Lung (tissue), 12 donors: ENCODE measurements around the gene SLC25A48. TPM values are rescaled to one million over a fixed set of nuclear protein-coding genes. Genes with fewer than 3 reads are reported as not detected.

ENCODE experiments used
- ATAC-seq: fragments of 200-7000 bp; cut with Tn5 transposase; one replicate; pipeline ENCODE4 v1.9.1; 2020; ENCODE audit warnings: moderate number of reproducible peaks; ENCODE audit not compliant: insufficient read depth, low FRiP score
- DNase-seq, 3 donors: peaks; one replicate each; pipeline ENCODE4 v3.0.0-alpha.2; 2013 to 2017
- H3K27ac ChIP-seq, 2 donors: one replicate each; pipeline ENCODE4 v1.5.1; 2013; ENCODE audit warnings: mild to moderate bottlenecking in 2 of 2, moderate library complexity in 2 of 2, control low read depth in 1 of 2, inconsistent platforms in 1 of 2, low read depth in 1 of 2, low read length in 1 of 2
- H3K27me3 ChIP-seq, 3 donors: one replicate each; pipeline ENCODE4 v1.5.1; 2013; ENCODE audit warnings: low read length in 2 of 3; ENCODE audit not compliant: control insufficient read depth in 3 of 3, insufficient read depth in 3 of 3
- H3K36me3 ChIP-seq, 4 donors: one replicate each; pipeline ENCODE4 v1.5.1; 2013; ENCODE audit warnings: low read length in 4 of 4, mild to moderate bottlenecking in 1 of 4, moderate library complexity in 1 of 4; ENCODE audit not compliant: control insufficient read depth in 4 of 4, insufficient read depth in 4 of 4
- H3K4me1 ChIP-seq, 5 donors: one replicate each; pipeline ENCODE4 v1.5.1; 2013; ENCODE audit warnings: low read length in 5 of 5, mild to moderate bottlenecking in 2 of 5, moderate library complexity in 1 of 5; ENCODE audit not compliant: control insufficient read depth in 5 of 5, insufficient read depth in 5 of 5
- H3K4me3 ChIP-seq: one replicate; pipeline ENCODE4 v1.5.1; 2013; ENCODE audit warnings: mild to moderate bottlenecking, control low read depth, moderate library complexity
- H3K9ac ChIP-seq, 2 donors: one replicate each; pipeline ENCODE4 v1.5.1; 2013; ENCODE audit warnings: low read length in 2 of 2, control low read depth in 1 of 2; ENCODE audit not compliant: insufficient read depth in 1 of 2
- H3K9me3 ChIP-seq, 4 donors: one replicate each; pipeline ENCODE4 v1.5.1; 2013; ENCODE audit warnings: low read length in 3 of 4, mild to moderate bottlenecking in 1 of 4, moderate library complexity in 1 of 4; ENCODE audit not compliant: control insufficient read depth in 4 of 4, insufficient read depth in 3 of 4
- CTCF ChIP-seq: IDR thresholded peaks from 2 replicates; pipeline ENCODE4 v1.5.1; 2012; ENCODE audit warnings: mild to moderate bottlenecking; ENCODE audit errors: control extremely low read depth, extremely low read depth
- WGBS, 2 donors: extraction: QIAGEN DNeasy Blood & Tissue Kit; methylation state at CpG; one replicate each; pipeline ENCODE4 v1.1.7; 2013; 5-methylcytosine and 5-hydroxymethylcytosine counted together
- polyA plus RNA-seq, 2 donors: library from polyadenylated mRNA; stranded (reverse); fragments of 200-250 nt; gene quantifications; one replicate each; pipeline ENCODE4 v1.2.1, GENCODE V29; 2013
- total RNA-seq, 2 donors: library from RNA; depleted of rRNA in 1 of 2; stranded (reverse); fragments of >200 nt in 1 of 2; gene quantifications; one replicate each; pipeline ENCODE4 v1.2.1, GENCODE V29; 2014 to 2021
- donor health status: control.
- donor health status: control.
- donor health status: Bipolar disorder and iron deficiency.
- donor health status: healthy.
- donor health status: DM: yes; HTN: yes; CAD: no.

The SLC25A48 gene
- total and polyA plus RNA-seq, 4 donors: not detected

DNA sequence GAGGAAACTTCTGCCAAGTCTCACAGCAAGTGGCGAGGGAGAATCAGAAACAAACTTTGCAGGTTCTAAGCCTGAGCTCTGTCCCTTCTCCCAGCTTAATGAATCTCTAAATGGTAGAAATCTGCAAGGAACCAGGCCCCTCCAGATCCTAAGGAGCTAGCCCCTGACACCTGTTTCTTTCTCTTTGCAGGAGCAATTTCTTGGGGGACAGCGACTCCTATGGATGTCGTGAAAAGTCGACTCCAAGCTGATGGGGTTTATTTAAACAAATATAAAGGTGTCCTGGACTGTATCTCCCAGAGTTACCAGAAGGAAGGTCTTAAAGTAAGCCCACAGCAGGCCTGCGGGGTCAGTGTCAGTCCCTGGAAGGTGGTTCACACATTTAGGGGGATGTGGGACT is 39.4 kb downstream of the SLC25A48 start:
- Histone ChIP-seq H3K27ac (no peak overlapping the region), H3K4me3 (no peak overlapping the region), H3K4me1 (peaks cover 0 to 5% (median 0%) of the 10 kb centered on the region in 5 donors), H3K36me3 (no peaks in the 10 kb centered on the region), H3K27me3 (peaks cover 0 to 3% (median 0%) of the 10 kb centered on the region in 3 donors), H3K9me3 (no peaks in the 10 kb centered on the region), H3K9ac (no peak overlapping the region)
- no peak for TF ChIP-seq CTCF
- no peak for ATAC-seq
- 79 to 82% methylated on average over 5 of the region's 5 CpGs for WGBS, 2 donors
- DNase-seq: no peak

DNA sequence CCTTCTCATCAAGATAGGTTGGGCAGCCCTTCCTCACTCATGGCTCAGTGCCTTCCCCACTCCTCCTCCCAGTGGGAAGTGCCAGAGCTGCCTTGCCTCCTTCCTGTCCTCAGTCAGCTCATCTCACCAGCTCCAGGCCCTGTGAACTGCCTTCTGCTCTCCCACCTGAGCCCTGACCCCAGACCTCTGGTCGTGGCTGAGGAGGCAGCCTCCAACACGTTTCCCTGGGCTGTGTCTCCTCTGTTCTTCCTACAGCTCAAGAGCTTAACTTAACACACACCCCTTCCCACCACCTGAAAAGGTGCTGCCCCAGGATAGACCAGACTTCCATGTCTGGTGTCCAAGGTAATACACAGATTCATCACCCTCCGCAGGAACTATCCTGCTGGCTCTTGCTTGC is 40.0 kb downstream of the SLC25A48 start:
- H3K9me3 ChIP-seq: no peaks in the 10 kb centered on the region
- H3K4me3 ChIP-seq: no peak overlapping the region
- no peak for TF ChIP-seq CTCF
- H3K9ac ChIP-seq: no peak overlapping the region
- H3K27me3 ChIP-seq: peaks cover 0 to 3% (median 0%) of the 10 kb centered on the region in 3 donors
- H3K4me1 ChIP-seq: peaks cover 0 to 5% (median 0%) of the 10 kb centered on the region in 5 donors
- WGBS, 2 donors: 70 to 76% methylated on average over 3 of the region's 3 CpGs
- no peak for DNase-seq
- H3K27ac ChIP-seq: no peak overlapping the region
- no peak for ATAC-seq
- no peaks in the 10 kb centered on the region for H3K36me3 ChIP-seq

DNA sequence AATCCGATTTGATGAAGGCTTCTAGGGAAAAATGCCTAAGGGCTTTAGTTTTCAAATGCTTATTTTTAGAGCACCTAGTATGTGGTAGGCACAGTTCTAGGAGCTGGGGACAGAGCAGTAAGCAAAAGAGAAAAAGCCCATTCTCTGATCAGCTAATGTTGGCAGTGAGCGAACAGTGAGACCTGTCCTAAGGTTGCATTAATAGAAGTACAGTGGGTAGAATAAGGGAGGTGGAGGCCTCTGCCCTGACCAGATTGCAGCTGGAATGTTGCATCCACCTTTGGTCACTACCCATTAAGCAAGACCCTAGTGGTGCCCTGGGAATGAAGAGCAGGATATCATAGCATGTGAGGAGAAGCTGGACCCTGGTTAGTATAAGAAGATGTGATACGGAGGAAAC is 41.1 kb downstream of the SLC25A48 start:
- no peaks in the 10 kb centered on the region for H3K36me3 ChIP-seq
- WGBS, 2 donors: 92 to 96% methylated on average over 3 of the region's 3 CpGs
- no peak overlapping the region for H3K9ac ChIP-seq
- TF ChIP-seq CTCF: no peak
- no peak overlapping the region for H3K4me3 ChIP-seq
- no peak overlapping the region for H3K27ac ChIP-seq
- H3K4me1 ChIP-seq: peaks cover 0 to 5% (median 0%) of the 10 kb centered on the region in 5 donors
- H3K9me3 ChIP-seq: no peaks in the 10 kb centered on the region
- peaks cover 0 to 3% (median 0%) of the 10 kb centered on the region in 3 donors for H3K27me3 ChIP-seq
- ATAC-seq: no peak
- DNase-seq: no peak

DNA sequence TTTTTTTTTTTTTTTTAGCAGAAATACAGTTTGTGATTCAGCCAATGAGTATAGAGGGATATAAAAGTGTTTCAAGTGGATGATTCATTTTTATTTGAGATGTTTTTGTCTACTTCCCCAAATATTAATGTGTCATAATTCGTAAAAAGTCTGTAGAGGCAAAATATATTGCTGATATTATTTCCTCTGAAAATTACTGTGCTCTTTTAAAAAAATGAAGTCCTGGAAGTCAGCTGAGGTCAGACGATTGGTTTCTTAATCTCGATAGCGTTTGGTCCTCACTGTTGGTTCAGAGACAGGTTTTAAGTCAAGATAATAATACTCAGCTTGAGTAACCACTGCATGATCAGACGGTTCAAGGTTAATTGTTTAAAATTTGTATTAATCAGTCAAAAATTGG is 41.7 kb downstream of the SLC25A48 start:
- Histone ChIP-seq H3K27me3 (peaks cover 0 to 3% (median 0%) of the 10 kb centered on the region in 3 donors), H3K9me3 (no peaks in the 10 kb centered on the region), H3K9ac (no peak overlapping the region), H3K36me3 (no peaks in the 10 kb centered on the region), H3K4me1 (peaks cover 0 to 6% (median 0%) of the 10 kb centered on the region in 5 donors), H3K4me3 (no peak overlapping the region), H3K27ac (no peak overlapping the region)
- TF ChIP-seq CTCF: no peak
- WGBS, 2 donors: 53 to 59% methylated on average over 5 of the region's 5 CpGs
- DNase-seq (no peak), ATAC-seq (peak; percentile 24)
